Measurements from ENCODE around the gene ARHGEF33.
A peak's percentile ranks its signal among the peaks of the same experiment; 100 is the strongest.

Gene ARHGEF33

GRCh38 chr2:38889575-38889974 is at the start of gene ARHGEF33:
Gene ARHGEF33, plus strand, starts transcription at chr2:38889875. Its CDS starts 29,573 bp downstream, at chr2:38919448.
- DNase-seq: no peak

GRCh38 chr2:38850045-38850444 is 39.6 kb upstream of the ARHGEF33 start:
- no peak for DNase-seq

GRCh38 chr2:38856165-38856564 is 33.5 kb upstream of the ARHGEF33 start:
- no peak for DNase-seq

GRCh38 chr2:38862476-38862875 is 27.2 kb upstream of the ARHGEF33 start:
- no peak for DNase-seq

- DNase-seq: no peak
Observed at GRCh38 chr2:38863061-38863695, 26.5 kb upstream of the ARHGEF33 start.

GRCh38 chr2:38866773-38867443 is 22.8 kb upstream of the ARHGEF33 start:
- no peak for DNase-seq

- DNase-seq: no peak
Observed at GRCh38 chr2:38871432-38871831, 18.2 kb upstream of the ARHGEF33 start.

- no peak for DNase-seq
Observed at GRCh38 chr2:38873763-38874162, 15.9 kb upstream of the ARHGEF33 start.

- DNase-seq: no peak
Observed at GRCh38 chr2:38875227-38875575, 14.5 kb upstream of the ARHGEF33 start.

GRCh38 chr2:38875576-38876367 is 13.9 kb upstream of the ARHGEF33 start, which contains the start of the genes DHX57 and MORN2:
Gene DHX57, minus strand, starts transcription at chr2:38875934. Its CDS starts 7,529 bp downstream, at chr2:38868405.
Gene MORN2, plus strand, starts transcription at chr2:38875976.
- DNase-seq: peak; percentile 40

- no peak for DNase-seq
Observed at GRCh38 chr2:38876407-38876806, 13.3 kb upstream of the ARHGEF33 start.

- DNase-seq: no peak
Observed at GRCh38 chr2:38886063-38886462, 3.6 kb upstream of the ARHGEF33 start.

- no peak for DNase-seq
Observed at GRCh38 chr2:38887347-38887746, 2.3 kb upstream of the ARHGEF33 start.

GRCh38 chr2:38887902-38888554 is 1.6 kb upstream of the ARHGEF33 start:
- no peak for DNase-seq

- DNase-seq: no peak
Observed at GRCh38 chr2:38889045-38889444, 630 bp upstream of the ARHGEF33 start.

- no peak for DNase-seq
Observed at GRCh38 chr2:38892819-38893218, 3.1 kb downstream of the ARHGEF33 start.

- no peak for DNase-seq
Observed at GRCh38 chr2:38898256-38898655, 8.6 kb downstream of the ARHGEF33 start.

GRCh38 chr2:38900726-38901125 is 11.1 kb downstream of the ARHGEF33 start:
- DNase-seq: no peak

GRCh38 chr2:38905251-38905650 is 15.6 kb downstream of the ARHGEF33 start:
- no peak for DNase-seq

GRCh38 chr2:38907242-38907641 is 17.6 kb downstream of the ARHGEF33 start:
- DNase-seq: no peak

- DNase-seq: no peak
Observed at GRCh38 chr2:38907743-38908562, 18.3 kb downstream of the ARHGEF33 start.

- DNase-seq: no peak
Observed at GRCh38 chr2:38909872-38910271, 20.2 kb downstream of the ARHGEF33 start.

Measured in GOT3 (cell line).